NCI-H2227 (cell line): Measurements from ENCODE around the gene HPS1.

ENCODE experiments used
- DNase-seq: peaks from one replicate; lab custom pipeline; 2025; ENCODE audit not compliant: unreplicated experiment; lab: John Stamatoyannopoulos, UW

HPS1 gene

DNA sequence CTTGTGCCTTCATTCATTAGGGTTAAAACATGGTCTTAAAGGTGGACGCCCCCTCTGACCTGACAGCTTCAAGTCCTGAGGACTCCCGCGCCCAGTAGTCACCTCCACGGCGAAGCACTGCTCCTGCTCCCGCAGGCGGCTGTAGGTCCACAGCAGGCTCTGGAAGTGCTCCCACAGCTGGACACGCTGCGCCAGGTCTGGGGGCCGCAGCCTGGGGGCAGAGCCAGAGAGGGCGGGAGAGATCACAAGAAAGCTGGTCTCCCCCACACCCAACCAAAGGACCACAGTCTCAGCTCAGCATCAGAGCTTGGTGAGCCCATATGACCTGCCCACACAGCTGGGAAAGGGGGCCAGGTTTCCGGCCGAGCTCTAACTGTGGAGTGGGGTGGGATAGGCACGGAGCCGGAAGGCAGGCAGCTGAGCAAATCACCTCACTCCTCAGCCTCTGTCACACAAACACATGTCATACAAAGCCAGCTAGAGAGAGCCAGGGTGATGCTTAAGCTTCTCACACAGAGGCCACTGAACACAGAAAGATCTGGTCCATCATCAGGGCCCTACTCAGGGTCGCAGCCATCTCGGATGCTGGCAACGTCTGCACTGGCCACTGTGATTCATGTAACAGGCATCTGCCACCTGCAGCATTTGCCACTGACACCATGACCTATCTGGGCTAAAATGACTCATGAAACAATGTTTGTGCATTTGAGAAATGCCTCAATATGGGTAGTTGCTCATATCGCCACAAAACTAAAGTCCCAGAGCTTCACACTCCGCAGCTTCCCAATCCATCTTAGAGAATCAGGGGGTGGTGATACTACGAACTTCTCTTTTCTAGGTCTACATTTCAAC is 12.6 kb downstream of the HPS1 start:
- no peak for DNase-seq

GRCh38 chr10:98433371-98433770 is 13.4 kb downstream of the HPS1 start:
- DNase-seq, result no peak

DNA sequence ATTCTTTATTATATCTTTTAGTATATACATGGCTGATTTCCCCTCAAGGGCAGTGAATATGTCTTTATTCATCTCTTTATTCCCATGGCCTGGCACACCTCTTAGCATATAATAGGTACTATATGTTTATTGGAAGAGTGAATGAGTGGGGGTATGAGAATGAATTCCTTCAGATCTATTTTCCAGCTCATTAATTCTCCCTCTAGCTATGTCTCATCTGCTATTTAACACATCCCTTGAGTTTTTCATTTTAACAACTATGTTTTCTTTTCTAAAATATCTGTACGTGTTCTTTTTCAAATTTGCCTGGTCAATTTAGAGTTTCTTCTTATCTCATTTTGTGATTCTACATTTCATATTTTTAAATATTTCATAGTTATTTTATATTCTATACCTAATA is 14.4 kb downstream of the HPS1 start:
- no peak for DNase-seq

GRCh38 chr10:98431016-98431415 is 15.7 kb downstream of the HPS1 start:
- DNase-seq, result no peak

GRCh38 chr10:98430427-98430826 is 16.3 kb downstream of the HPS1 start:
- no peak for DNase-seq

GRCh38 chr10:98429320-98430072 is 17.2 kb downstream of the HPS1 start:
- no peak for DNase-seq

GRCh38 chr10:98427011-98427515 is 19.7 kb downstream of the HPS1 start:
- DNase-seq, result no peak

- no peak for DNase-seq
Measured at GRCh38 chr10:98425511-98426352, 21.0 kb downstream of the HPS1 start.

- no peak for DNase-seq
Measured at GRCh38 chr10:98424295-98425254, 22.2 kb downstream of the HPS1 start.

- DNase-seq, result no peak
Measured at GRCh38 chr10:98423691-98424120, 23.0 kb downstream of the HPS1 start.

DNA sequence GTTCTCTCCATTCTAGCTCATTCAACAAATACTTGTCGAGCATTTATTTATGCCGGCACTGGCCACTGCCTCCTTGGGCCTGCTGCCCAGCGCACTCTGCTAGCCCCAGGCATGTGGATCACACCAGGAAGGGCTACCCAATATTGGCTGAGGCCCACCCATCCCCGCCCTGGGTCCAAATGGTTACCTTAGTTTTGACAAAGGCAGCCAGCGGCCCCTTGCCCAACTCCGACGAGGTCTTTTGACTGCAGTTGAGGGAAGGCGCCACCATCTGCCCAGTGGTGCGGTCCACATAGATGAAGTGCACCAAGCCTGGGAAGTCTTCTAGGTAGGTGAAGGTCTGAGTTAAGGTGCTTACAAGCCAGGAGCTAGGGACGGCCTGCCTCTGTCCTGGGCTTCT is 24.6 kb downstream of the HPS1 start:
- no peak for DNase-seq

DNA sequence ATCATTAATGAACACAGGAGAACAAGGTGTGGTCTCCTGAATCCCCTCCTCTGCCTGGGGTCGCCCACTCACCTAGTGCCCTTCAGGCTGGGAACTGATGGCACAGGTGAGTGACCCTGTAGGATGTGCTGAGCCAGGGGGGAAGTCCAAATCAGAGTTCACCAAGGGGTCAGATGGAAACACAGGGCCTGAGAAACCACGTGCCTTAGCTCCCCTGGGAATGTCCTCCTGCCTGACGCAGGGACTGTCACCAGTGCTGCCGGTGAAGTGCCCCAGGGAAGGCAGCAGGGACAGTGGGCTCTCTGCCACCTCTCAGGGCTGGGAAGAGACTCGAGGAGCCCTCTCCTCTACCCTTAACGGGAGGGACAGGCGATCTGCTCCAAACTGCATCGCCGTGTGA is 25.9 kb downstream of the HPS1 start:
- DNase-seq, result no peak

GRCh38 chr10:98419469-98420261 is 27.1 kb downstream of the HPS1 start:
- DNase-seq, result no peak

GRCh38 chr10:98418665-98419468 is 27.9 kb downstream of the HPS1 start:
- DNase-seq, result no peak

GRCh38 chr10:98417973-98418664 is 28.6 kb downstream of the HPS1 start:
- DNase-seq, result no peak

DNA sequence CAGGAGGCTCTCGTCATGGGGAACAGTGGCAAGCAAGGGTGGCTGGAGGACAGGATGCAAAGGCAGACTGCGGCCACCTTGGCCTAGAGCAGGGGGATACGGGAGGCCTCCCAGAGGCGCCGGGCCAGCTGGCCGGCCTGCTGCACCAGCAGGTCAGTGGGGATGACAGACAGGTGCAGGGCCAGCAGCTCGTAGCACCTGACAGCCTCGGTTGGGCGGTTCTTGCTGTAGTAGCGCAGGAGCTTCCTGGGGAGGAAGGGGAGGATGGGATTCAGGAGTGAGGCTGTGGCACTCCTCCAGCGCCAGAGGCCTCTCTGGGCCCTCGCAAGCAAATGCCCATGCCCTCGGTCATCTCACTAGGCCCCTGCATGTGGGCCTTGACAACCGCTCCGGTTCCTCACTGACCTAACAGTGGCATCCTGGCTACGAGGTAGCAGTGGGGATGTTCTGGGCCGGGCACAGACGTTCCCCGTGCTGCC is 29.2 kb downstream of the HPS1 start:
- no peak for DNase-seq

DNA sequence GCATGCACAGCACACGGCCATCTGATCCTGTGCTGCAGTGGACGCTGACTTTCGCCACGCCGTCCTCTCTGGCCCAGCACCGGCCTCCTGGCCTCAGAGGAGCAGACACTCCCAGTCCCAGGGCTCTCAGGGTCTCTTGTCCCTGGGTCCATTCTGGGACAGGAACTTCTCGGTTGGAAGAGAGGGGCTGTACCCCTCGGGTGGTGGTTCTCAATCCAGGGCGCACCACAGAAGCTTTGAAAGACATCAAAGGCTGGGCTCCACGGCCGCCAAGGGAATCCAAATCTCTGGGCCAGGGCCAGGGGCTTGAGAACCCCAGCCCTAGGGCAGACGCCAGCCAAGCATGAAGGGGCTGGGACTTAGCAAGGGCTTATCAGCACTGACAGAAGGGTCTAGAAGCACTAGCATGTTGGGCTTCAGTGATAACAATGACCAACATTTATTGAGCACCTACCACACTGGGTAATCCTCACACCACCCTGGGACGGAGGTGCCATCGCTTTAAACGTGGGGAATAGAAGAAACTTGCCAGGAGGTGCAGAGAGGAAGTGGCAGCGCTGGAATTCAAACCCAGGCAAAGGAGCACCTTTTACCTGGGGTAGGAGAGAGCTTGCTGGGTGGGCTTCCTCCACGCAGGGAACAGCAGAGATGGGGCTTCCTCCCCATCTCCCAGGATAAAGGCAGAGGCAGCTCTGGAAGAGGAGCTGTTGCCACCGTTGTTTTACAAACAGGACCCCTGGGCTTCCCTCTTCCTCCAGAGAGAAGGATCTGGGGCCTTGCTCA is 29.9 kb downstream of the HPS1 start:
- DNase-seq, result no peak
